ENCODE measurements around the gene SMG6.

- no peak for TF ChIP-seq GATA3 (IDR thresholded peaks at IDR 0.05; ENCODE audit: low read depth, low read length)
- TF ChIP-seq GATA2 (IDR thresholded peaks at IDR 0.05; ENCODE audit: low read depth, low read length) = no peak
These were observed 113.6 kb downstream of the SMG6 start for GRCh38 chr17:2190014-2190413.

Measured in SH-SY5Y (cell line).